Fibroblast of skin of left biceps (primary cell): ENCODE results near the gene MYEOV.

Experiments used
- DNase-seq, 2 experiments: peaks; one replicate each; pipeline ENCODE4 v3.0.0-alpha.2; 2013; ENCODE audit warnings: low read depth in 2 of 2

Gene MYEOV

DNA sequence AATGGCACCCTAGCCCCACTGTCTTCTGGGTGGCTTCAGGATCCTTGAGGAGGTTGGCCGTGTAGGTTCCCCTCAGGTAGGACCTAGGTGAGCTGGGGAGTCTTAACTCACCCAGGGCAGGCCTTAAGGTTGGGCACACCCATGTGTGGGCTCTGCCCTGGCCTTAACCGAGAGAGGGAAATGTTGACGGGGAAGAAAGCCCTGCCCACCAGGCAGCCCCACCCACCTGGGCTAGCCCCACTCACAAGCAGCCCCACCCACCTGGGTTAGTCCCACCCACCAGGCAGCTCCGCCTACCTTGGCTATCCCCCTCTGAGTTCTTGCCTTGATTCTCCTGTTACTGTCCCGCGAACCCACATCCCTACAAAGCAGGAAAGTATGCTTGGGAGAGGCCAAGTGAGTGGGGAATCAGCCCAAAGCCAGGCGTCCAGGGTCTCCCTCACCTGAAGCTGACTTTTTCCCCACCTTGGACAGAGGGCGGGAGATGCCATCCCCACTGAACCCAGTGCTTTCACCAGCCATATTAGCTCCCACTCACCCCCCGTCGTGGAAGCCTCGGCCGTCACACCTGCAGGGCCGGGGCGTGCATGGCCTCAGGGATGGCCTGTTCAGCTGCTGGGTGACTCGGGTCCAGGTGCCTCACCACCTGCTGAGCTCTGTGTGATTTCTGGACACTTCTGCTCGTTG, at the start of gene MYEOV:
TSS of gene MYEOV (plus strand) at position 337 of the 687 bp plus-strand sequence. CDS start 1,200 bp downstream, outside the sequence.
- DNase-seq: no peak

- no peak for DNase-seq
Observed at GRCh38 chr11:69244266-69244665, 49.7 kb upstream of the MYEOV start.

- DNase-seq: no peak
Observed at GRCh38 chr11:69245041-69245440, 48.9 kb upstream of the MYEOV start.

- DNase-seq: no peak
Observed at GRCh38 chr11:69245491-69246345, 48.2 kb upstream of the MYEOV start.

DNA sequence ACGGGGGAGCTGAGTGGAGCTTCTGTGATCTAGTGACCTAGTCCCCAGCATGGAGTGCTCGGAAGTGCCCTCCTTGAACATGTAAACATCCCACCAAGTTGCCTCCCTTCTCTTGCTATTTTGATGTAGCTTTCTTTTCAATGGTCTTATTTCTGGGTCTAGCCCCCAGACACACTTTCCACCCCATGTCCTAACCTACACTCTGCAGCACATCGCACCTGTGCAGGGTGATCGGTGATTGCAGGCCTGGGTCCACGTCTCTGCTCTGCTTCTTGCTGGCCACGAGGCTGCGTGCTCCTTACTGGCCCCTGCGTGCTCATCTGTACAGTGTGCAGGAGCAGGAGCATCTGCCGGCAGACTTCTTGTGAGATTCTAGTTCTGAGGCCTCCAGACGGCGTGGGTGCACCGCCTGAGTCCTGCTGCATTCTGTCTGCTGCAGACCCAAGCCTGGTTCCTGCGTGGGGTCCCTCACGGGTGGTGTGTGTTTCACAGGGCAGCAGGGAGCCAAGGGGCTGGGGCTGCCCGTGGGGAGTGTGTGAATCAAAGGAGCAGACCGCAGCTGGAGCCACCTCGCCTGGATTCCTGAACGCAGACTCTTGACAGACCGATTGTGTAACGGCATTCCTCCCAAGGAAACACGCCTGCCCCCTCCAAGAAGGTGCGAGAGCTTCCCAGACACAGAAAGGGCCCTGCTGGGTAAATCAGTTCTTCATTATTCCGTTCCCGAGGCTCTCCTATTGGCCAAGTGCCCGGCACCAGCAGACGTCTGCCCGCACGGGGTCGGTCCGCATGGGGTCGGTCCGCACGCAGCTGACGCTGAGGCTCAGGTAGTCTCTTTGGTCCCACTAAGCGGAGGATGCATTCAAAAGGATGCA, 44.4 kb upstream of the MYEOV start:
- DNase-seq: peak in 1 of 2 experiments; percentile 13

- DNase-seq: no peak
Observed at GRCh38 chr11:69250186-69251056, 43.5 kb upstream of the MYEOV start.

GRCh38 chr11:69251057-69251393, 42.9 kb upstream of the MYEOV start:
- no peak for DNase-seq

DNA sequence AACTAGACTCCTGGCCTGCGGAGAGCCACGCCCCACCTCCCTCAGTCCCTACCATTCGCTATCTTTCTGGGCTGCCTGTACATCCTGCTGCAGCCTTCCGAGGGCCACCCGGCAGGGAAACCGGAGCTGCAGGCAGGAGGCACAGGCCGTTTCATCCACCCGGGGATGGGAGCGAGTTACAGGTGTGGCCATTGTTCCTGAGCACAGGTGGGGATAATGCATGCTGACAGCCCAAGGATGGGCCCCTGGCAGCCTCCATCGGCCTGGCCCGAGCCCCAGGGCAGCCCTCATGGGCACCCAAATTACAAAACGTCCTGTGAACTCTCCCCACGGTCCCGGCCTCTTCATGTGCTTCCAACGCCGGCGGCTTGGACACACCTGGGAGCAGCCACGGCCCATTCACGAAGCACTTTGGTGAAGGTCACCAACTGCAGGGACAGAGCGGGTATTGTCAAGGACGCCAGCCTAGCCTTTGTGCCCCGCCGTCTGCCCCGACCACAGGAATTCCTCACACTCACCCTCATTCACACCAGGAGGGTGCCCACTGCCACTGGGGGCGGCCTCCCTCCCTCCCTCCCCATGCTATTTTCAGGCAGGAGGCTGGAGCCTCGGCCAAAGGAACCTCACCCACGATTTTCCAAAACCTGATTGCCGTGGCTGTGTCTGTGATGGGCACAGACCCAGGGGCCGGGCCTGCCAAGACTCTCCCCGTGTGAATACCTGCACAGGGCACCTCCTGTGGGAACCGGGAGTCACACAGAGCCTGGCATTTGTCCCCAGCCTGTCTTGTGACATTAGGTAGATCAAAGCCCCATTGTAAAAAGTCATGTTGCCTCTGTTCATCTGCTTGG, 42.1 kb upstream of the MYEOV start:
- DNase-seq: no peak

- DNase-seq: no peak
Observed at GRCh38 chr11:69252490-69252837, 41.5 kb upstream of the MYEOV start.

DNA sequence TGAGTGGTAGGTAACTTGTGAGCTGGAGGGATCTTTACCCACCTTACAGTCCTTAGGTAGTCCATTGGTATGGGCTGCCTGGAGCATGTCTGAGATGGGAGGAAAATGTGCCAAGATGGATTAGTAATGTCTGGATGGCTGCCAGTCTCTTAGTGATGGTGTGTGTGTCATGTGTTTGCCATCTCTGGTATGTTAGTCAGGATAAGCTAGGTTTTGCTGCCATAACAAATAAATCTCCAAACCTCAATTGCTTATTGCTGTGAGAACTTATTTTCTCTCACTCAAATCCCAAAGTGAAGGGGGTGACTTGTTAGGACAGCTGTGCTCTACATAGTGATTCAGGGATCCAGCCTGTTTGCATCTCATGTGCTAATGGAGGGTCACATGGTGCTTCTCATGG, 40.9 kb upstream of the MYEOV start:
- DNase-seq: peak in 1 of 2 experiments; percentile 7

- no peak for DNase-seq
Observed at GRCh38 chr11:69257134-69257533, 36.8 kb upstream of the MYEOV start.

DNA sequence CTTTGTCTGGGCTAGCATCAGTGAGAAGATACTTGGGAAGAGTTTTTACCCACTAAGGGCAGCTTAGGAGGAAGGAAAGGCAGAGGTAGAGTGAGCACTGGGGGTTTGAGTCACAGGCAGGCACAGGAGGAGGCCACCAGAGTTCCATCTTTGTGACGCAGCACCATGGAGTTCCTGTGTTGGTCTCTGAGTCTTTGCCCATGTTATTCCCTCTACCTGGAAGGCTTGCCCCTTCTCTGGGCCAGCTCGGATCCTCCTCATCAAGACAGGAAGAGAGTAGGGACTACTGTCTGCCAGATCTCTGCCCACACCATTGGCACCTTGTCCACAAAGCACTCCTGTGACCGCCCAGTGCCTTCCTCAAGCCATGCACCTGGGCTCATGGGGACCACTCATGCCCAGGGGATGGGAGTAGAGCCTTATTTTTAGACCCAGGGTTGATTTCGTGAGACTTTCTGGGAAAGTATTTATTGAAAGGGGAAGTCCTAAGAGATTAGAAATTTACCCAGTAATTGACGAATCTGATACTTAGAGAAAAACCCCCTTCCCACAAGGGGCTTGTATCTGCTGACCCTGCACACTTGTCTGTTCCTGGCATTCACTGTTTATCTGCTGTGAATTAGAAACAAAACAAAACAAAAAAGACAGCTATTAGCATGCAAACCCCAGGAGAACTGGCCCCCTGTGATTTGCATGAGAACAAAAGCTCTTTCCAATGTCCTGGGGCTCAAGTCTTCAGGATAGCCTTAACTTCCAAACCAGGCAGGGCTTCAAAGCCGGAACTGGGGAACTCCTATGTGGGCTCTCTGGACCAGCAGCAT, 35.9 kb upstream of the MYEOV start:
- DNase-seq: no peak

- DNase-seq: no peak
Observed at GRCh38 chr11:69259096-69259495, 34.9 kb upstream of the MYEOV start.

DNA sequence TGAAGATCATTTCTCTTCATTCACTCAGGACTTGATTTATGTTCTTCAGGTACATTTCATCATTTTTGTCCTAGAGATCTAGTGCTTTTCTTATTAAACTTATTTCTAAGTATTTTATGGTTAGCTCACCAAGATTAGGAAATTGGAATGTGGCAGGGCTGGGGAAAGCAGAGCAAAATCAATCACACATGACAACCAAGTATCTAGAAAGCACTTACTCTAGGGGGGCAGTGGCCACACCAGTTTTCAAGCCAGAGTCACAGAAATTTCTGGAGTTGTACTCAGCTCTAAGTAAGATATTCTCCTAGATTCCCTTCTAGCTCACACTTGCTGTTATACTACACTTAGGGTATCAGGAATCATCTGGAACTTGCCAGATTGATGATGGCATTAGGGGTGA, 33.3 kb upstream of the MYEOV start:
- peak in 1 of 2 experiments; percentile 8 for DNase-seq

- DNase-seq: no peak
Observed at GRCh38 chr11:69261116-69261515, 32.8 kb upstream of the MYEOV start.

DNA sequence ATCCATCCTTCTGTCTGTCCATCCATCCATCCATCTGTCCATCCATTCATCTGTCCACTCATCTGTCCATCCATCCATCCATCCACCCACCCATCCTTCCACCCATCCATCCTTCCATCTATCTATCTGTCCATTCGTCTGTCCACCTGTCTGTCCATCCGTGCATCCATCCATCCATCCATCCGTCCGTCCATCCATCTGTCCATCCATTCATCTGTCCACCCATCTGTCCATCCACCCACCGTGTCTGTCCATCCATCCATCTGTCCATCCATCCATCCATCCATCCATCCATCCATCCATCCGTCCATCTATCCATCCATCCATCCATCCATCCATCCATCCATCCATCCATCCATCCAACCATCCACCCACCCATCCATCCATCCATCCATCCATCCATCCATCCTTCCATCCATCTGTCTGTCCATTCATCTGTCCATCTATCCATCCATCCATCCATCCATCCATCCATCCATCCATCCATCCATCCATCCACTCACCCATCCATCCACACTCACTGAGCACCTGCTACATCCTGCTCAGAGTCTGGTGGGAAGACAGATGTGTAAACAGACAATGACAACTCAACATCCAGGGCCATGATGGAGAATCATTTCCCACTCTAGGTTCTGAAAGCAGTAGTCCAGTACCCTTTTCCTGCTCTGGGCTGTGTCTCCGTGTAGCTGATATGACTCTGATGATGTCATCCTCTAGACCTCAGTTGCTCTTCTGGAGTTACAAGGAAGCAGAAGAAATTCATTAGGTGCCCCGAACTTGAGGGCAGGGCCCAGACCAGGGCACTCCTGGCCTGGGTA, 30.8 kb upstream of the MYEOV start:
- DNase-seq: no peak

GRCh38 chr11:69263736-69264052, 30.3 kb upstream of the MYEOV start:
- DNase-seq: no peak

DNA sequence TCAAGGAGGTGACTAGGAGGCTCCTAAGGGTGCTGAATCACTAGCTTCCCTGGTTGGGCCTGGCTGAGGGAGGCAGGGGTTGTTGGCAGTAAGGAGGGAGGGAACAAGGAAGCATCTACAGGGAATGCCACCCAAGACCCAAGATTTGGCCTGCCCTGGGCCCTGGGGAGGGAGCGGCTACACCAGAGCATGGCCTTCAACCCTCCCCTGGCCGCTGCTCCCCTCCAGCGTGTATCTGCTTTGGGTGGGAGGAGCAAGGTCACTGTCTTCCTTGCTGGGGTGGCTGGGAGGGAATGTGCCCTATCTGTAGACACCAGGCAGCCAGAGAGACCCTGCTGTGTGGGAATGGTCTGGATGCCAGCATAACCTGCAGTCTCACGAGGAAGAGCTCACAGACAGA, 29.5 kb upstream of the MYEOV start:
- DNase-seq: no peak

GRCh38 chr11:69265210-69265609, 28.7 kb upstream of the MYEOV start:
- no peak for DNase-seq
